Liver (tissue), 9 donors: ENCODE data around the gene PTPRN2. TPM values are rescaled to one million over a fixed set of nuclear protein-coding genes. Genes with fewer than 3 reads are reported as not detected.

ENCODE experiments used
- DNase-seq: peaks from one replicate; pipeline ENCODE4 v3.0.0-alpha.2; 2017; ENCODE audit warnings: low spot score
- H3K27ac ChIP-seq, 2 donors: one replicate each; pipeline ENCODE4 v1.7.0; 2013; ENCODE audit warnings: inconsistent platforms in 2 of 2, low read length in 2 of 2, control low read depth in 1 of 2, low read depth in 1 of 2, mild to moderate bottlenecking in 1 of 2
- H3K27me3 ChIP-seq, 4 donors: one replicate each; pipeline versions ENCODE4 v1.6.1 to v1.7.0; 2013; ENCODE audit warnings: low read length in 3 of 4, inconsistent platforms in 1 of 4, mild to moderate bottlenecking in 1 of 4, moderate library complexity in 1 of 4; ENCODE audit not compliant: control insufficient read depth in 4 of 4, insufficient read depth in 4 of 4
- H3K36me3 ChIP-seq, 4 donors: one replicate each; pipeline versions ENCODE4 v1.6.1 to v1.7.0; 2013; ENCODE audit warnings: low read length in 3 of 4, mild to moderate bottlenecking in 3 of 4, low read depth in 1 of 4, moderate library complexity in 1 of 4; ENCODE audit not compliant: control insufficient read depth in 4 of 4, insufficient read depth in 3 of 4
- H3K4me1 ChIP-seq, 4 donors: one replicate each; pipeline versions ENCODE4 v1.6.1 to v1.7.0; 2013; ENCODE audit warnings: low read length in 3 of 4, mild to moderate bottlenecking in 3 of 4, moderate library complexity in 1 of 4; ENCODE audit not compliant: control insufficient read depth in 4 of 4, insufficient read depth in 4 of 4
- H3K4me3 ChIP-seq, 3 donors: one replicate each; pipeline versions ENCODE4 v1.6.1 to v1.7.0; 2013; ENCODE audit warnings: low read length in 3 of 3, control low read depth in 1 of 3, low read depth in 1 of 3, mild to moderate bottlenecking in 1 of 3
- H3K9ac ChIP-seq, 2 donors: one replicate each; pipeline ENCODE4 v1.7.0; 2013; ENCODE audit warnings: low read length in 2 of 2, mild to moderate bottlenecking in 2 of 2, moderate library complexity in 2 of 2, control low read depth in 1 of 2, low read depth in 1 of 2
- H3K9me3 ChIP-seq, 4 donors: one replicate each; pipeline versions ENCODE4 v1.6.1 to v1.7.0; 2013; ENCODE audit warnings: low read length in 3 of 4; ENCODE audit not compliant: control insufficient read depth in 4 of 4
- EGR1 ChIP-seq, 2 donors: IDR thresholded peaks; 2 replicates each; pipeline ENCODE4 v1.6.1; 2016 to 2018; ENCODE audit warnings: antibody characterized with exemption in 2 of 2, low read depth in 2 of 2
- FOXA1 ChIP-seq: IDR thresholded peaks from 2 replicates; pipeline ENCODE4 v1.6.1; 2016; ENCODE audit warnings: antibody characterized with exemption
- FOXA2 ChIP-seq: IDR thresholded peaks from 2 replicates; pipeline ENCODE4 v1.6.1; 2016; ENCODE audit warnings: antibody characterized with exemption
- GABPA ChIP-seq, 2 donors: IDR thresholded peaks in 1 of 2; conservative IDR thresholded peaks in 1 of 2; 2 replicates each; pipeline ENCODE4 v1.6.1; 2016; ENCODE audit warnings: antibody characterized with exemption in 2 of 2, mild to moderate bottlenecking in 1 of 2, moderate library complexity in 1 of 2
- HNF4A ChIP-seq, 2 donors: conservative IDR thresholded peaks; 2 replicates each; pipeline ENCODE4 v1.6.1; 2016; ENCODE audit warnings: antibody characterized with exemption in 2 of 2, mild to moderate bottlenecking in 2 of 2
- HNF4G ChIP-seq: IDR thresholded peaks from 2 replicates; pipeline ENCODE4 v1.6.1; 2016; ENCODE audit warnings: antibody characterized with exemption
- JUND ChIP-seq, 2 donors: IDR thresholded peaks; 2 replicates each; pipeline ENCODE4 v1.6.1; 2016; ENCODE audit warnings: antibody characterized with exemption in 2 of 2
- NR2F2 ChIP-seq: IDR thresholded peaks from 2 replicates; pipeline ENCODE4 v1.6.1; 2016; ENCODE audit warnings: antibody characterized with exemption
- RAD21 ChIP-seq, 2 donors: IDR thresholded peaks; 2 replicates each; pipeline ENCODE4 v1.6.1; 2016; ENCODE audit warnings: antibody characterized with exemption in 2 of 2, mild to moderate bottlenecking in 2 of 2
- SP1 ChIP-seq: IDR thresholded peaks from 2 replicates; pipeline ENCODE4 v1.6.1; 2018; ENCODE audit warnings: antibody characterized with exemption, mild to moderate bottlenecking
- TAF1 ChIP-seq: conservative IDR thresholded peaks from 2 replicates; pipeline ENCODE4 v1.6.1; 2016; ENCODE audit warnings: antibody characterized with exemption, mild to moderate bottlenecking
- YY1 ChIP-seq: IDR thresholded peaks from 2 replicates; pipeline ENCODE4 v1.6.1; 2016; ENCODE audit warnings: antibody characterized with exemption, mild to moderate bottlenecking
- WGBS: extraction: QIAGEN DNeasy Blood & Tissue Kit; methylation state at CpG from one replicate; pipeline ENCODE4 v1.1.7; 2013; 5-methylcytosine and 5-hydroxymethylcytosine counted together
- polyA plus RNA-seq, 2 donors: library from polyadenylated mRNA; stranded (reverse) in 1 of 2; unstranded in 1 of 2; fragments of 200-250 nt in 1 of 2; fragments of >200 nt in 1 of 2; fragmentation: Nextera tagmentation in 1 of 2; extraction: Ambion mirVana in 1 of 2; gene quantifications; one replicate each; pipeline versions ENCODE4 v1.2.1 to v1.2.3, GENCODE V29; 2013 to 2015
- total RNA-seq, 2 donors: library from RNA; depleted of rRNA; stranded (reverse); fragments of >200 nt; gene quantifications; one replicate each; pipeline ENCODE4 v1.2.3, GENCODE V29; 2014
- TF ChIP-seq, protein P1 (sequence below): IDR thresholded peaks from 2 replicates; pipeline ENCODE4 v1.6.1; 2016; ENCODE audit warnings: antibody characterized with exemption, mild to moderate bottlenecking
- TF ChIP-seq, protein P2 (sequence below): IDR thresholded peaks from 2 replicates; pipeline ENCODE4 v1.6.1; 2016; ENCODE audit warnings: antibody characterized with exemption
- TF ChIP-seq, protein P3 (sequence below): fragments of 150-350 bp; IDR thresholded peaks from 2 replicates; pipeline ENCODE4 v1.5.1; 2017; ENCODE audit warnings: improper control_type of control experiment, low read depth, low read length; ENCODE audit not compliant: missing input control
- TF ChIP-seq, protein P4 (sequence below): IDR thresholded peaks from 2 replicates; pipeline ENCODE4 v1.6.1; 2016; ENCODE audit warnings: antibody characterized with exemption
- TF ChIP-seq, protein P5 (sequence below): IDR thresholded peaks from 2 replicates; pipeline ENCODE4 v1.6.1; 2016; ENCODE audit warnings: antibody characterized with exemption
- donor health status: healthy.
- donor health status: healthy.
- donor health status: healthy.
- donor health status: healthy.
- donor health status: healthy.

The PTPRN2 gene
- total and polyA plus RNA-seq, 4 donors: 0.75 to 1.9 (median 1.1) TPM

DNA sequence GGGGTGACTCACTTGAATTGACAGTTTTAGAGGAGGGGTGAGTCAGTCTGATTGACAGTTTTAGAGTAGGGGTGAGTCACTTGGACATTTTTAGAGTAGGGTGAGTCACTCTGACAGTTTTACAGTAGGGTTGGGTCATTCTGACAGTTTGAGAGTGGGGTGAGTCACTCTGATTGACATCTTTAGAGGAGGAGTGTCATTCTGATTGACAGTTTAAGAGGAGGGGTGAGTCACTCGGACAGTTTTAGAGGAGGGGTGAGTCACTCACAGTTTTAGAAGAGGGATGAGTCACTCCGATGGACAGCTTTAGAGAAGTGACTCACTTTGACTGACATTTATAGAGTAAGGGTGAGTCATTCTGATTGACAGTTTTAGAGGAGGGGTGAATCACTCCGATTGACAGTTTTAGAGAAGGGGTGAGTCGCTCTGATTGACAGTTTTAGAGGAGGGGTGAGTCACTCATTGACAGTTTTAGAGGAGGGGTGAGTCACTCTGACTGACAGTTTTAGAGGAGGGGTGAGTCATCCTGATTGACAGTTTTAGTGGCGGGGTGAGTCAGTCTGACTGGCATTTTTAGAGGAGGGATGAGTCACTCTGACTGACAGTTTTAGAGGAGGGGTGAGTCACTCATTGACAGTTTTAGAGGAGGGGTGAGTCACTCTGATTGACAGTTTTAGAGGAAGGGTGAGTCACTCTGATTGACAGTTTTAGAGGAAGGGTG lies 655.0 kb downstream of the PTPRN2 start:
- no peaks in the 10 kb centered on the region for H3K9me3 ChIP-seq
- no peak overlapping the region for H3K9ac ChIP-seq
- TF ChIP-seq, protein P1, sequence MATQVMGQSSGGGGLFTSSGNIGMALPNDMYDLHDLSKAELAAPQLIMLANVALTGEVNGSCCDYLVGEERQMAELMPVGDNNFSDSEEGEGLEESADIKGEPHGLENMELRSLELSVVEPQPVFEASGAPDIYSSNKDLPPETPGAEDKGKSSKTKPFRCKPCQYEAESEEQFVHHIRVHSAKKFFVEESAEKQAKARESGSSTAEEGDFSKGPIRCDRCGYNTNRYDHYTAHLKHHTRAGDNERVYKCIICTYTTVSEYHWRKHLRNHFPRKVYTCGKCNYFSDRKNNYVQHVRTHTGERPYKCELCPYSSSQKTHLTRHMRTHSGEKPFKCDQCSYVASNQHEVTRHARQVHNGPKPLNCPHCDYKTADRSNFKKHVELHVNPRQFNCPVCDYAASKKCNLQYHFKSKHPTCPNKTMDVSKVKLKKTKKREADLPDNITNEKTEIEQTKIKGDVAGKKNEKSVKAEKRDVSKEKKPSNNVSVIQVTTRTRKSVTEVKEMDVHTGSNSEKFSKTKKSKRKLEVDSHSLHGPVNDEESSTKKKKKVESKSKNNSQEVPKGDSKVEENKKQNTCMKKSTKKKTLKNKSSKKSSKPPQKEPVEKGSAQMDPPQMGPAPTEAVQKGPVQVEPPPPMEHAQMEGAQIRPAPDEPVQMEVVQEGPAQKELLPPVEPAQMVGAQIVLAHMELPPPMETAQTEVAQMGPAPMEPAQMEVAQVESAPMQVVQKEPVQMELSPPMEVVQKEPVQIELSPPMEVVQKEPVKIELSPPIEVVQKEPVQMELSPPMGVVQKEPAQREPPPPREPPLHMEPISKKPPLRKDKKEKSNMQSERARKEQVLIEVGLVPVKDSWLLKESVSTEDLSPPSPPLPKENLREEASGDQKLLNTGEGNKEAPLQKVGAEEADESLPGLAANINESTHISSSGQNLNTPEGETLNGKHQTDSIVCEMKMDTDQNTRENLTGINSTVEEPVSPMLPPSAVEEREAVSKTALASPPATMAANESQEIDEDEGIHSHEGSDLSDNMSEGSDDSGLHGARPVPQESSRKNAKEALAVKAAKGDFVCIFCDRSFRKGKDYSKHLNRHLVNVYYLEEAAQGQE: no peak
- no peak for TF ChIP-seq YY1
- TF ChIP-seq JUND (IDR thresholded peaks at IDR 0.05): no peak
- 68% methylated on average over 5 of the region's 5 CpGs for WGBS
- no peaks in the 10 kb centered on the region for H3K27me3 ChIP-seq
- no peaks in the 10 kb centered on the region for H3K4me1 ChIP-seq
- no peaks in the 10 kb centered on the region for H3K36me3 ChIP-seq
- no peak for DNase-seq
- no peak overlapping the region for H3K27ac ChIP-seq
- H3K4me3 ChIP-seq: no peak overlapping the region

DNA sequence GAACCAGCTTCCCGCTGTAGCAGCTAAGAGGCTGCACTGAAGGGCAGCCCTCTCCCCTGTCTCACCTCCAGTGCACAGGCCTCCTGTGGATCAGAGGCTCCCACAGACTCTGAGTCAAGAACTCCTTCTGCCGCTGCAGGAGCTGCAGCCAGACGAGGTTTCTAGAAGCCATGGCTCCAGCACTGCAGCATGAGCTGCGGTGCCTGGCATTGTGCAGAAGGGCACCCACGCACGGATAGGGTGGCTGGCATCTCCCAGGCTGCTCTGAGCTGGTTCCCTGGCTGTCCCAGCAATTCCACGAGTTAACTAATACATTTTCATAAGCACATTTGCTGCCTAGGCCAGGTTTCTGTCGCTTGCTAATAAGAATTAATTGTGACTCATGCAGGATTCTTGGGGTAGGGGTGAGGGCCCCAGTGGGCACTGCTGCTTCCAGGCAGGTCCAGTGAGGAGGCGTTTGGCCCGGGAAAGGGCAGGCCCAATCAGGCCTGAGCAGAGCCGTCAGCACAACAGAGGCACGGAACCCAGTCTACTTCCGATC lies 656.6 kb downstream of the PTPRN2 start:
- no peaks in the 10 kb centered on the region for H3K4me1 ChIP-seq
- TF ChIP-seq, protein P1: no peak
- TF ChIP-seq SP1 (no peak), FOXA2 (no peak), EGR1 (IDR thresholded peaks at IDR 0.05; ENCODE audit: low read depth in 2 of 2) (no peak), FOXA1 (no peak), NR2F2 (no peak), YY1 (no peak), TAF1 (no peak), JUND (IDR thresholded peaks at IDR 0.05) (no peak), RAD21 (IDR thresholded peaks at IDR 0.05) (no peak), HNF4A (conservative IDR thresholded peaks at IDR 0.05) (no peak), HNF4G (no peak), GABPA (IDR thresholded peaks at IDR 0.05 in 1 of 2, conservative IDR thresholded peaks at IDR 0.05 in 1 of 2) (no peak)
- TF ChIP-seq, protein P2, sequence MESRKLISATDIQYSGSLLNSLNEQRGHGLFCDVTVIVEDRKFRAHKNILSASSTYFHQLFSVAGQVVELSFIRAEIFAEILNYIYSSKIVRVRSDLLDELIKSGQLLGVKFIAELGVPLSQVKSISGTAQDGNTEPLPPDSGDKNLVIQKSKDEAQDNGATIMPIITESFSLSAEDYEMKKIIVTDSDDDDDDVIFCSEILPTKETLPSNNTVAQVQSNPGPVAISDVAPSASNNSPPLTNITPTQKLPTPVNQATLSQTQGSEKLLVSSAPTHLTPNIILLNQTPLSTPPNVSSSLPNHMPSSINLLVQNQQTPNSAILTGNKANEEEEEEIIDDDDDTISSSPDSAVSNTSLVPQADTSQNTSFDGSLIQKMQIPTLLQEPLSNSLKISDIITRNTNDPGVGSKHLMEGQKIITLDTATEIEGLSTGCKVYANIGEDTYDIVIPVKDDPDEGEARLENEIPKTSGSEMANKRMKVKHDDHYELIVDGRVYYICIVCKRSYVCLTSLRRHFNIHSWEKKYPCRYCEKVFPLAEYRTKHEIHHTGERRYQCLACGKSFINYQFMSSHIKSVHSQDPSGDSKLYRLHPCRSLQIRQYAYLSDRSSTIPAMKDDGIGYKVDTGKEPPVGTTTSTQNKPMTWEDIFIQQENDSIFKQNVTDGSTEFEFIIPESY: no peak
- TF ChIP-seq, protein P3, sequence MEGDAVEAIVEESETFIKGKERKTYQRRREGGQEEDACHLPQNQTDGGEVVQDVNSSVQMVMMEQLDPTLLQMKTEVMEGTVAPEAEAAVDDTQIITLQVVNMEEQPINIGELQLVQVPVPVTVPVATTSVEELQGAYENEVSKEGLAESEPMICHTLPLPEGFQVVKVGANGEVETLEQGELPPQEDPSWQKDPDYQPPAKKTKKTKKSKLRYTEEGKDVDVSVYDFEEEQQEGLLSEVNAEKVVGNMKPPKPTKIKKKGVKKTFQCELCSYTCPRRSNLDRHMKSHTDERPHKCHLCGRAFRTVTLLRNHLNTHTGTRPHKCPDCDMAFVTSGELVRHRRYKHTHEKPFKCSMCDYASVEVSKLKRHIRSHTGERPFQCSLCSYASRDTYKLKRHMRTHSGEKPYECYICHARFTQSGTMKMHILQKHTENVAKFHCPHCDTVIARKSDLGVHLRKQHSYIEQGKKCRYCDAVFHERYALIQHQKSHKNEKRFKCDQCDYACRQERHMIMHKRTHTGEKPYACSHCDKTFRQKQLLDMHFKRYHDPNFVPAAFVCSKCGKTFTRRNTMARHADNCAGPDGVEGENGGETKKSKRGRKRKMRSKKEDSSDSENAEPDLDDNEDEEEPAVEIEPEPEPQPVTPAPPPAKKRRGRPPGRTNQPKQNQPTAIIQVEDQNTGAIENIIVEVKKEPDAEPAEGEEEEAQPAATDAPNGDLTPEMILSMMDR: no peak
- TF ChIP-seq, protein P4, sequence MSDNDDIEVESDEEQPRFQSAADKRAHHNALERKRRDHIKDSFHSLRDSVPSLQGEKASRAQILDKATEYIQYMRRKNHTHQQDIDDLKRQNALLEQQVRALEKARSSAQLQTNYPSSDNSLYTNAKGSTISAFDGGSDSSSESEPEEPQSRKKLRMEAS: no peak
- TF ChIP-seq, protein P5, sequence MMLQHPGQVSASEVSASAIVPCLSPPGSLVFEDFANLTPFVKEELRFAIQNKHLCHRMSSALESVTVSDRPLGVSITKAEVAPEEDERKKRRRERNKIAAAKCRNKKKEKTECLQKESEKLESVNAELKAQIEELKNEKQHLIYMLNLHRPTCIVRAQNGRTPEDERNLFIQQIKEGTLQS: no peak
- no peak overlapping the region for H3K27ac ChIP-seq
- 76% methylated on average over 13 of the region's 13 CpGs for WGBS
- no peaks in the 10 kb centered on the region for H3K9me3 ChIP-seq
- no peak overlapping the region for H3K4me3 ChIP-seq
- no peak overlapping the region for H3K9ac ChIP-seq
- DNase-seq: no peak
- no peaks in the 10 kb centered on the region for H3K36me3 ChIP-seq
- no peaks in the 10 kb centered on the region for H3K27me3 ChIP-seq
